ENCODE measurements around the gene APEX1. TPM values are rescaled to one million over a fixed set of nuclear protein-coding genes. Genes with fewer than 3 reads are reported as not detected.

The APEX1 gene
- total RNA-seq, 1 experiment from 2014 or later = 324 TPM

DNA sequence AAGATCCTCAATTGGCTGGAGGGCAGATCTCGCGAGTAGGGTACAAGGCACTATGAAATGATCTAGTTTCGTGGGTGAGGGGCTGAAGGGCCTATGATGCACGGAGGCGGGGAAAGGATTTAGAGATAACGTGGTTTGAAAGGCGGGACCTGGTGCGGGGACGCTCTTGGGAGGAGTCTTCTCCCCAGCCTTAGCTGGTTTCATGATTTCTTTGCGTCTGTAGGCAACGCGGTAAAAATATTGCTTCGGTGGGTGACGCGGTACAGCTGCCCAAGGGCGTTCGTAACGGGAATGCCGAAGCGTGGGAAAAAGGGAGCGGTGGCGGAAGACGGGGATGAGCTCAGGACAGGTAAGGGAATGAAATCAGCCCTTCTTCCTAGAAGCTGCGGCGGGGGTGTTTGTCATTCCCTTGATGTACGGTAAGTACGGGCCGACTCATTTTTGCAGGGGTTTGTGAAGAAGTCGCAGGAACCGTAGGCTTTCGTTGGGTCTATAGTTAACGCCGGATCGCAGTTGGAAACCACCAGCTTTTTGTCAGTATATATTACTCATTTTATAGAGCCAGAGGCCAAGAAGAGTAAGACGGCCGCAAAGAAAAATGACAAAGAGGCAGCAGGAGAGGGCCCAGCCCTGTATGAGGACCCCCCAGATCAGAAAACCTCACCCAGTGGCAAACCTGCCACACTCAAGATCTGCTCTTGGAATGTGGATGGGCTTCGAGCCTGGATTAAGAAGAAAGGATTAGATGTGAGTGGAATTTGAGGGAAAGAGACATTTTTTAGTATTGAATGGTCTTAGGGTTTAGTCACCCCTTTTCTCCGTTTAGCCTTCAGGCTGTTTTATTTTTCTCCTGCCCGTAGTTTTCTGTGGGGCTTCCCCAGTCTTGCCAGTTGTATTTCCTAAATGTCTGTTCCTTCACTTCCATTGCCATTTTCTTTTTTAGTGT is 602 bp downstream of the APEX1 start:
- ChIA-PET CTCF (interaction anchor here (1.2 to 2.9 kb wide), 7 partner anchors 38 to 157 kb away, joined by 4 to 10 read pairs (median 5); partner anchors contain the start of genes PARP2 and TEP1), POLR2A (interaction anchor here (1.0 to 2.9 kb wide), 6 partner anchors 11 to 228 kb away, joined by 3 to 20 read pairs (median 8); partner anchors contain the start of genes PARP2 and PNP)
- TF ChIP-seq, protein P1, sequence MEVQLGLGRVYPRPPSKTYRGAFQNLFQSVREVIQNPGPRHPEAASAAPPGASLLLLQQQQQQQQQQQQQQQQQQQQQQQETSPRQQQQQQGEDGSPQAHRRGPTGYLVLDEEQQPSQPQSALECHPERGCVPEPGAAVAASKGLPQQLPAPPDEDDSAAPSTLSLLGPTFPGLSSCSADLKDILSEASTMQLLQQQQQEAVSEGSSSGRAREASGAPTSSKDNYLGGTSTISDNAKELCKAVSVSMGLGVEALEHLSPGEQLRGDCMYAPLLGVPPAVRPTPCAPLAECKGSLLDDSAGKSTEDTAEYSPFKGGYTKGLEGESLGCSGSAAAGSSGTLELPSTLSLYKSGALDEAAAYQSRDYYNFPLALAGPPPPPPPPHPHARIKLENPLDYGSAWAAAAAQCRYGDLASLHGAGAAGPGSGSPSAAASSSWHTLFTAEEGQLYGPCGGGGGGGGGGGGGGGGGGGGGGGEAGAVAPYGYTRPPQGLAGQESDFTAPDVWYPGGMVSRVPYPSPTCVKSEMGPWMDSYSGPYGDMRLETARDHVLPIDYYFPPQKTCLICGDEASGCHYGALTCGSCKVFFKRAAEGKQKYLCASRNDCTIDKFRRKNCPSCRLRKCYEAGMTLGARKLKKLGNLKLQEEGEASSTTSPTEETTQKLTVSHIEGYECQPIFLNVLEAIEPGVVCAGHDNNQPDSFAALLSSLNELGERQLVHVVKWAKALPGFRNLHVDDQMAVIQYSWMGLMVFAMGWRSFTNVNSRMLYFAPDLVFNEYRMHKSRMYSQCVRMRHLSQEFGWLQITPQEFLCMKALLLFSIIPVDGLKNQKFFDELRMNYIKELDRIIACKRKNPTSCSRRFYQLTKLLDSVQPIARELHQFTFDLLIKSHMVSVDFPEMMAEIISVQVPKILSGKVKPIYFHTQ (CRISPR knock-in tag; IDR thresholded peaks at IDR 0.05) = peak; percentile 82; the same call in 1 of the 2 replicates
- TF ChIP-seq, protein P2, sequence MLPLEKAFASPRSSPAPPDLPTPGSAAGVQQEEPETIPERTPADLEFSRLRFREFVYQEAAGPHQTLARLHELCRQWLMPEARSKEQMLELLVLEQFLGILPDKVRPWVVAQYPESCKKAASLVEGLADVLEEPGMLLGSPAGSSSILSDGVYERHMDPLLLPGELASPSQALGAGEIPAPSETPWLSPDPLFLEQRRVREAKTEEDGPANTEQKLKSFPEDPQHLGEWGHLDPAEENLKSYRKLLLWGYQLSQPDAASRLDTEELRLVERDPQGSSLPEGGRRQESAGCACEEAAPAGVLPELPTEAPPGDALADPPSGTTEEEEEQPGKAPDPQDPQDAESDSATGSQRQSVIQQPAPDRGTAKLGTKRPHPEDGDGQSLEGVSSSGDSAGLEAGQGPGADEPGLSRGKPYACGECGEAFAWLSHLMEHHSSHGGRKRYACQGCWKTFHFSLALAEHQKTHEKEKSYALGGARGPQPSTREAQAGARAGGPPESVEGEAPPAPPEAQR (CRISPR knock-in tag; IDR thresholded peaks at IDR 0.05) = no peak
- TF ChIP-seq ZNF232 (CRISPR knock-in tag; IDR thresholded peaks at IDR 0.05) (no peak), ZNF671 (CRISPR knock-in tag; IDR thresholded peaks at IDR 0.05) (peak; percentile 35; the same call in 1 of the 2 replicates), CREM (CRISPR knock-in tag; IDR thresholded peaks at IDR 0.05) (no peak), NFATC4 (CRISPR knock-in tag; IDR thresholded peaks at IDR 0.05) (peak; percentile 61; the same call in 1 of the 2 replicates), EMX1 (CRISPR knock-in tag; IDR thresholded peaks at IDR 0.05) (peak; percentile 61; the same call in 1 of the 2 replicates), FOXJ3 (CRISPR knock-in tag; IDR thresholded peaks at IDR 0.05; ENCODE audit: borderline replicate concordance) (no peak)
- TF ChIP-seq, protein P3, sequence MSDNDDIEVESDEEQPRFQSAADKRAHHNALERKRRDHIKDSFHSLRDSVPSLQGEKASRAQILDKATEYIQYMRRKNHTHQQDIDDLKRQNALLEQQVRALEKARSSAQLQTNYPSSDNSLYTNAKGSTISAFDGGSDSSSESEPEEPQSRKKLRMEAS (CRISPR knock-in tag; IDR thresholded peaks at IDR 0.05) = 0 out of 2 replicates have a peak, but pooled peaks have one; percentile 76
- H3K4me1 Mint-ChIP-seq = peaks cover 12% of the 10 kb centered on the region
- no peaks in the 10 kb centered on the region for H3K27me3 Mint-ChIP-seq (ENCODE audit: low read depth)
- H3K4me3 Mint-ChIP-seq = no peak overlapping the region
- DNase-seq (ENCODE audit: low spot score) = peak; percentile 29
- peaks cover 41% of the 10 kb centered on the region for H3K36me3 Mint-ChIP-seq
- ATAC-seq = peak; percentile 38
- H3K27ac Mint-ChIP-seq = no peak overlapping the region
- H3K9me3 Mint-ChIP-seq = no peaks in the 10 kb centered on the region

DNA sequence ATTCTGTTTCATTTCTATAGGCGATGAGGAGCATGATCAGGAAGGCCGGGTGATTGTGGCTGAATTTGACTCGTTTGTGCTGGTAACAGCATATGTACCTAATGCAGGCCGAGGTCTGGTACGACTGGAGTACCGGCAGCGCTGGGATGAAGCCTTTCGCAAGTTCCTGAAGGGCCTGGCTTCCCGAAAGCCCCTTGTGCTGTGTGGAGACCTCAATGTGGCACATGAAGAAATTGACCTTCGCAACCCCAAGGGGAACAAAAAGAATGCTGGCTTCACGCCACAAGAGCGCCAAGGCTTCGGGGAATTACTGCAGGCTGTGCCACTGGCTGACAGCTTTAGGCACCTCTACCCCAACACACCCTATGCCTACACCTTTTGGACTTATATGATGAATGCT is 1.9 kb downstream of the APEX1 start:
- CTCF ChIA-PET = interaction anchor here (2.1 to 2.9 kb wide), 2 partner anchors 42 to 152 kb away, joined by 10 read pairs; no protein-coding TSS in a partner anchor
- POLR2A ChIA-PET = no interaction called here

More for the DNA sequence above, 1.9 kb downstream of the APEX1 start:
- Mint-ChIP-seq H3K36me3 (peaks cover 30% of the 10 kb centered on the region), H3K4me1 (peaks cover 14% of the 10 kb centered on the region), H3K4me3 (no peak overlapping the region), H3K27ac (no peak overlapping the region; the same call in none of the 2 replicates), H3K9me3 (no peaks in the 10 kb centered on the region), H3K27me3 (ENCODE audit: low read depth) (no peaks in the 10 kb centered on the region)
- DNase-seq (ENCODE audit: low spot score) (no peak), ATAC-seq (no peak)
- TF ChIP-seq, protein P4, sequence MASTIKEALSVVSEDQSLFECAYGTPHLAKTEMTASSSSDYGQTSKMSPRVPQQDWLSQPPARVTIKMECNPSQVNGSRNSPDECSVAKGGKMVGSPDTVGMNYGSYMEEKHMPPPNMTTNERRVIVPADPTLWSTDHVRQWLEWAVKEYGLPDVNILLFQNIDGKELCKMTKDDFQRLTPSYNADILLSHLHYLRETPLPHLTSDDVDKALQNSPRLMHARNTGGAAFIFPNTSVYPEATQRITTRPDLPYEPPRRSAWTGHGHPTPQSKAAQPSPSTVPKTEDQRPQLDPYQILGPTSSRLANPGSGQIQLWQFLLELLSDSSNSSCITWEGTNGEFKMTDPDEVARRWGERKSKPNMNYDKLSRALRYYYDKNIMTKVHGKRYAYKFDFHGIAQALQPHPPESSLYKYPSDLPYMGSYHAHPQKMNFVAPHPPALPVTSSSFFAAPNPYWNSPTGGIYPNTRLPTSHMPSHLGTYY (CRISPR knock-in tag; IDR thresholded peaks at IDR 0.05) = 0 out of 2 replicates have a peak, but pooled peaks have one; percentile 15
- TF ChIP-seq, protein P5, sequence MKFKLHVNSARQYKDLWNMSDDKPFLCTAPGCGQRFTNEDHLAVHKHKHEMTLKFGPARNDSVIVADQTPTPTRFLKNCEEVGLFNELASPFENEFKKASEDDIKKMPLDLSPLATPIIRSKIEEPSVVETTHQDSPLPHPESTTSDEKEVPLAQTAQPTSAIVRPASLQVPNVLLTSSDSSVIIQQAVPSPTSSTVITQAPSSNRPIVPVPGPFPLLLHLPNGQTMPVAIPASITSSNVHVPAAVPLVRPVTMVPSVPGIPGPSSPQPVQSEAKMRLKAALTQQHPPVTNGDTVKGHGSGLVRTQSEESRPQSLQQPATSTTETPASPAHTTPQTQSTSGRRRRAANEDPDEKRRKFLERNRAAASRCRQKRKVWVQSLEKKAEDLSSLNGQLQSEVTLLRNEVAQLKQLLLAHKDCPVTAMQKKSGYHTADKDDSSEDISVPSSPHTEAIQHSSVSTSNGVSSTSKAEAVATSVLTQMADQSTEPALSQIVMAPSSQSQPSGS (CRISPR knock-in tag; IDR thresholded peaks at IDR 0.05; ENCODE audit: borderline replicate concordance, low read depth) = no peak
- no peak for TF ChIP-seq NR2C2 (CRISPR knock-in tag; IDR thresholded peaks at IDR 0.05)
- TF ChIP-seq, protein P6, sequence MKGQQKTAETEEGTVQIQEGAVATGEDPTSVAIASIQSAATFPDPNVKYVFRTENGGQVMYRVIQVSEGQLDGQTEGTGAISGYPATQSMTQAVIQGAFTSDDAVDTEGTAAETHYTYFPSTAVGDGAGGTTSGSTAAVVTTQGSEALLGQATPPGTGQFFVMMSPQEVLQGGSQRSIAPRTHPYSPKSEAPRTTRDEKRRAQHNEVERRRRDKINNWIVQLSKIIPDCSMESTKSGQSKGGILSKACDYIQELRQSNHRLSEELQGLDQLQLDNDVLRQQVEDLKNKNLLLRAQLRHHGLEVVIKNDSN (CRISPR knock-in tag; IDR thresholded peaks at IDR 0.05) = no peak
- TF ChIP-seq, protein P7, sequence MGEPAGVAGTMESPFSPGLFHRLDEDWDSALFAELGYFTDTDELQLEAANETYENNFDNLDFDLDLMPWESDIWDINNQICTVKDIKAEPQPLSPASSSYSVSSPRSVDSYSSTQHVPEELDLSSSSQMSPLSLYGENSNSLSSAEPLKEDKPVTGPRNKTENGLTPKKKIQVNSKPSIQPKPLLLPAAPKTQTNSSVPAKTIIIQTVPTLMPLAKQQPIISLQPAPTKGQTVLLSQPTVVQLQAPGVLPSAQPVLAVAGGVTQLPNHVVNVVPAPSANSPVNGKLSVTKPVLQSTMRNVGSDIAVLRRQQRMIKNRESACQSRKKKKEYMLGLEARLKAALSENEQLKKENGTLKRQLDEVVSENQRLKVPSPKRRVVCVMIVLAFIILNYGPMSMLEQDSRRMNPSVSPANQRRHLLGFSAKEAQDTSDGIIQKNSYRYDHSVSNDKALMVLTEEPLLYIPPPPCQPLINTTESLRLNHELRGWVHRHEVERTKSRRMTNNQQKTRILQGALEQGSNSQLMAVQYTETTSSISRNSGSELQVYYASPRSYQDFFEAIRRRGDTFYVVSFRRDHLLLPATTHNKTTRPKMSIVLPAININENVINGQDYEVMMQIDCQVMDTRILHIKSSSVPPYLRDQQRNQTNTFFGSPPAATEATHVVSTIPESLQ (CRISPR knock-in tag; IDR thresholded peaks at IDR 0.05) = no peak
- no peak for TF ChIP-seq PRRX2 (CRISPR knock-in tag; IDR thresholded peaks at IDR 0.05)
- TF ChIP-seq, protein P8, sequence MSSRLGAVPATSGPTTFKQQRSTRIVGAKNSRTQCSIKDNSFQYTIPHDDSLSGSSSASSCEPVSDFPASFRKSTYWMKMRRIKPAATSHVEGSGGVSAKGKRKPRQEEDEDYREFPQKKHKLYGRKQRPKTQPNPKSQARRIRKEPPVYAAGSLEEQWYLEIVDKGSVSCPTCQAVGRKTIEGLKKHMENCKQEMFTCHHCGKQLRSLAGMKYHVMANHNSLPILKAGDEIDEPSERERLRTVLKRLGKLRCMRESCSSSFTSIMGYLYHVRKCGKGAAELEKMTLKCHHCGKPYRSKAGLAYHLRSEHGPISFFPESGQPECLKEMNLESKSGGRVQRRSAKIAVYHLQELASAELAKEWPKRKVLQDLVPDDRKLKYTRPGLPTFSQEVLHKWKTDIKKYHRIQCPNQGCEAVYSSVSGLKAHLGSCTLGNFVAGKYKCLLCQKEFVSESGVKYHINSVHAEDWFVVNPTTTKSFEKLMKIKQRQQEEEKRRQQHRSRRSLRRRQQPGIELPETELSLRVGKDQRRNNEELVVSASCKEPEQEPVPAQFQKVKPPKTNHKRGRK (CRISPR knock-in tag; IDR thresholded peaks at IDR 0.05; ENCODE audit: borderline replicate concordance) = no peak
- no peak for TF ChIP-seq ZNF396 (CRISPR knock-in tag; IDR thresholded peaks at IDR 0.05; ENCODE audit: borderline replicate concordance)
